GM18507 (cell line): Measurements from ENCODE around the gene COL11A1.
"Not testable (repeated sequence)": the region's sequence is repeated elsewhere in the genome, so short reads cannot be mapped to it uniquely, and the experiment has no call there.

Source experiments
- DNase-seq: peaks from one replicate; pipeline ENCODE4 v3.0.0; 2011; ENCODE audit warnings: low read depth; ENCODE audit not compliant: insufficient read length; ENCODE audit errors: extremely low spot score
- FAIRE-seq: peaks from 2 replicates; lab custom pipeline; 2011; peaks lifted over from hg19 to GRCh38; lab: Jason Lieb, UNC

The COL11A1 gene

DNA sequence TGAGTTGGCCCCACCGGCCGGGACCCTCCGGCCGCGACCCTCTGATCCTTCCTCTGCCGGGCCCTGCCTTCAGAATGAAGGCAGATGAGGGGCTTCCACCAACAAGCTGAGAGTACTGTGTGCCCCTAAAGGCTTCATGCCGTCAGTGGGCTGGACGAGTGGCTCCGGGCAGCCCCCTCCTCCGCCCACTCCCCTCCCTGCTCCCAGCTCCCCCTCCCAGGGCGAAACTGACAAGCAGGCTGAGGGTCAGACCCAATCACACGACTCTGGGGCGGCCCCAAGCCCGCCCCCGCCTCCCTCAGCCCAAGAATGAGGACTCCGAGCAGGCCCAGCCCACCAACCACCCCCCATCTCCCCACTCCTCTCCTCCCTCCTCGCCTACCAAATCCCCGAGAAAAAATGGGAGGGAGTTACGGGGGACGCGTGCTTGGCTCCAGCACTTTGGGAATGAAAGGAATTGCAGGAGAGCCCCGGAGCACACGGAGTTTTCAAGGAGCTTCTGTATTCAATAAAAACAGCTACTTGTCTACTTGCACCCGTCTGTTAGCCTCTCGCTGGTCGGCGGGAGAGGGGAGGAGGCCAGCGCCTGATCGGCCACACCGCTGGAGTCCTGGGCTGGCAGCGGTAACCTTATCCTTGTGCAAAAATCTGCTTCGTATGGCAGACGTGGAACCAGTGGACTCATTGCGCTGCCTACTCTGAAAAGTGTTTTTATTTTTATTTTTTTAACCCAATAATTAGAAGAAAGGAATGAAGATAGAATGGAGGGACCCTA, at the start of gene COL11A1:
TSS of gene COL11A1 (minus strand) at position 147 of the 775 bp plus-strand sequence. CDS start 344 bp downstream, outside the sequence.
- DNase-seq = no peak
- FAIRE-seq = no peak

DNA sequence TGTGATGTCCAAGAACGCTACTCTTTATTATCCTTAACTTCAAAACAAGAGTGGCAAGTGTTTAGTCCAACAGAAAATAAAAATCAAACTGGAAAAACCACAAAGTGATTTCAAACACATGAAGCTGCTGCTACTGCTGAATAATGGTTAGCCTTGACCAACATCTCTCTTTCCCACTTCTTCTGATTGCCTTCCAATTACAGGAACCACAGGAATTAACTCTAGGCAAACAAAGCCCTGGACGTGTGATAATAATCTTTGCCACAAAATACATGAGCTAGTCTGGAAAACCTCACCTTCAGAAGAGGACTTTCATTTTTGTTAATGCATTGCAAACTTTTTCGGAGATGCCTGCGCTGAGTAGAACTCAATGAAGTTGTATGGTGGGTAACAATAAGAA, 48.6 kb upstream of the COL11A1 start:
- DNase-seq (no peak), FAIRE-seq (no peak)

- DNase-seq (no peak), FAIRE-seq (no peak)
These were observed 37.8 kb upstream of the COL11A1 start for GRCh38 chr1:103146166-103146565.

DNA sequence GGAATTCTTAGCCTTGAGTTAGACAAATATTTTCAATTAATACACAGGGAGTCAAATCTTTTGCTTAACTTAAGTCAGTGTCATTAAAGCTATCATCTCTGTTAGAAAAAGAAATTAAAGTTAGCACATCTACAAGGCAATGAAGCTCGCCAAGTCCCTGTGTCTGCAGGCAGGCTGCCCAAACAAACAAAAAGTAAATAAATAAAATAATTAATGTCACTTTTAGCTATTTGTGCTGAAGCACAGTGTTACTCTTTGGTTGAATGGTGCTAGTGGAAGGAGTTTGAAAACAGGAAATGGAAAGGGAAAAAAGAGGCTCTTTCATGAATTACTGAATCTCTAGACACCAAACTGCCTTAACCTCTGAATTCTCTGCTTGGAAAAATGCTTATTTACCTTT, 37.1 kb upstream of the COL11A1 start:
- no peak for FAIRE-seq
- no peak for DNase-seq

- FAIRE-seq (no peak), DNase-seq (no peak)
These were observed 36.4 kb upstream of the COL11A1 start for GRCh38 chr1:103144681-103145080.

DNA sequence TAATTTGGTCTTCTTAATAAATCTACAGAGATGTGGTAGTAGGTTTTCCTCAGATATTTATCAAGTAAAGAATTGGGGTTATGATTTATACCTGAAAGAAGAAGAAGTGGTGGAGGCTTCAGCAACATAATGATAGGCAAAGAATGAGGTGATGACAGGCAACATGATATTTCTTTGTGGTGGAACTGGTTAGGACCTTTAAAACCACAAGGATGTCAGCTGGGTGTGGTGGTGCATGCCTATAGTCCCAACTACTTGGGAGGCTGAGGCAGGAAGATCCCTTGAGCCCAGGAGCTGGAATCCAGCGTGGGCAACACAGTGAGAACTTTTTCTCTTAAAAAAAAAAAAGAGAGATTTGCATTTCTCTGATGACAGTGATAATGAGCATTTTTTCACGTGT, 34.1 kb upstream of the COL11A1 start:
- DNase-seq = no peak
- no peak for FAIRE-seq

DNA sequence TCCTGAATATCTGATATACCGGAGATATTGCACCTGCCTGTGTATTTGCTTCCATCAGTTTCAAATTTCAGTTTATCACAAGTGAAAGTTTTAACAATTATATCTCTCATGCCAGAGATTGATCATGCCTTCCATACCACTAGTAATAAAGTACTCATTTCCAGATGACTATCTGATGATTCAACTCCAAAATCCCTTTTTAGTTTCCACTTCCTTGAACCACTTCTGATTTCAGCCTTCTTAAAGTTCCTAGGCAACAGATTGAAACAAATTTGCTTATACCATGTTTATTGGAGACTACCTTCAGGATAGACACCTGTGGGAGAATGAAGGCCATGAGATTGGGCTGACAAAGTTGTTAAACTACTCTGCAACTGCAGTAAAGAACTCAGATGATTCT, 21.5 kb upstream of the COL11A1 start:
- no peak for DNase-seq
- no peak for FAIRE-seq

GRCh38 chr1:103129255-103129654, 20.9 kb upstream of the COL11A1 start:
- DNase-seq = no peak
- FAIRE-seq = no peak

DNA sequence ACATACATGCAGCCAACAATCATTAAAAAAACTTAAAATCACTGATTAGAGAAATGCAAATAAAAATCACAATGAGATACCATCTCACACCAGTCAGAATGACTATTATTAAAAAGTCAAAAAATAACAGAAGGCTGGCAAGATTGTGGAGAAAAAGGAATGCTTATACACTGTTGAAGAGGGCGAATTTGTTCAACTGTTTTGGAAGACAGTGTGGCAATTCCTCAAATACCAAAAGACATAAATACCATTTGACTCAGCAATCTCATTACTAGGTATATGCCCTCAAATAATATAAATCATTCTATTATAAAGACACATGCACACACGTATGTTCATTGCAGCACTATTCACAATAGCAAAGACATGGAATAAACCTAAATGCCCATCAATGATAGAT, 19.9 kb upstream of the COL11A1 start:
- DNase-seq, FAIRE-seq: not testable (repeated sequence)

- DNase-seq = no peak
- no peak for FAIRE-seq
These were observed 16.9 kb upstream of the COL11A1 start for GRCh38 chr1:103125219-103125618.

- DNase-seq = no peak
- FAIRE-seq = no peak
These were observed 14.8 kb upstream of the COL11A1 start for GRCh38 chr1:103122983-103123720.

DNA sequence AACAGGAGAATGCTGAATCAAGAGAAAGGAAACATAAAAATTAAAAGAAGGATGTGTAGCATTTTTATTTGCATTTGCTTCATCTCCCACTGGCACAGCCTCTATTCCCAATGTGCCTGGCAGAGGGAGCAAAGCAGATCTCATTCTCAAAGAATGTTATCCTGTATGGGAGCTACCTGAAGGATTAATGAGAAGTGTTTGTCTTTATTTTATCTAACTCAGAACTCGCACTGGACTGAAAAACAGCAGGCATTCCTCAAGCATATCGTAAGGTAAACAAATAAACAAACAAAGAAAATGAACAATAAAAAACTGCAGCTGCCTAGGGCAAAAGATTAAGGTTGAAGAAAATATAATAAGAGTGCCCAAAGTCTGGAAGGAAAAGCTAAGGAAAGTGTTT, 12.7 kb upstream of the COL11A1 start:
- FAIRE-seq (no peak), DNase-seq (no peak)

GRCh38 chr1:103112546-103112945, 4.2 kb upstream of the COL11A1 start:
- FAIRE-seq (no peak), DNase-seq (no peak)

GRCh38 chr1:103111926-103112325, 3.6 kb upstream of the COL11A1 start:
- no peak for DNase-seq
- no peak for FAIRE-seq

DNA sequence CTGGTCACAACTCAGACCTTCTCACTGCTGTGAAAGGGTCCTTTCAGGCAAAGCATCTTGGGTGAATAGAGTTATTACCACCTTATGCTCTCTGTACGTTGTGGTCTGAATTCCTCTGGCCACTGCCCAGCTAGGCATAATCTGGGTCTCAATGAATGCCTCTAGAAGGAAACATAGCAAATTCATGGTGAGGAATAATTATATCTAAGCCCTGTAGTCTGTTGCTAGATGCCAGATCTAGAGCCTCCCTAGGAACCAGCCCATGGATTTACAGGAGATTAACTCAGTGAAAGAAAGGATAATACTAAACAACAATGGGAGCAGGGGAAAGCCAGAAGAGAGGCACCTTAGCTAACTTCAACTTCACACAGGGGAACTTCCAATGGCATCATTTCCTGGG, 2.4 kb upstream of the COL11A1 start:
- no peak for FAIRE-seq

GRCh38 chr1:103109311-103109920, 1.1 kb upstream of the COL11A1 start:
- FAIRE-seq = no peak

More for the DNA sequence above, 2.4 kb upstream of the COL11A1 start:
- DNase-seq = no peak

DNA sequence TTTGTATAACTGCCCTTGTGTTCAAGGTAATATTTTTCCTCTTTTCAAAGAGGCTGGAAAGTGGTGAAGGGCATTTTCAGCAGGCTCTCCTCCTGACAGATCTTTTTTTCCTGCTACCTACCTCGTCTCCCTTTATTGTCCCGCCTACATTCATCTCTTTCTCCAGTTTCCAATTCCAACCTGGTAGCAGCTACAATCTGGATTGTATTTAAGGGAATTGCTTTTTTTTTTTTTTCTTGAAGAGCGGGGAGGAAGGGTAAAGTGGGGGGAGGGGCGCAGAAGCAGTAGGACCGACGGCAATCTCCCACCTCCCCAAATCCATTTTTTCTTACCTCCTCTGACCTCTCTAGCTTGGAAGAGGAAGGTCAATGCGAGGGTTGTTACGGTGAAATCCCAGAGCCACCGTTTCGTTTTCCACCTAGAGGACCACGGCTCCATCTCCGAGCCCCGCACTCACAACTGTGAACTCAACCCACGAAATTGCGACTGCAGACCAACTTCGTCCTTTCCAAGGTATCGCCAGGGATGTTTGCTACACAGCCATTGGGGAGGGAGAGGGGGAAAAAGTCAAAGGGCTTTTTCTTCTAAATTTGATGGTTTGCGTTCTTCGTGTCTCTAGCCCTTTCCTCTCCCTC, 464 bp downstream of the COL11A1 start:
- DNase-seq (no peak), FAIRE-seq (no peak)

More at GRCh38 chr1:103109311-103109920, 1.1 kb upstream of the COL11A1 start:
- DNase-seq = no peak

DNA sequence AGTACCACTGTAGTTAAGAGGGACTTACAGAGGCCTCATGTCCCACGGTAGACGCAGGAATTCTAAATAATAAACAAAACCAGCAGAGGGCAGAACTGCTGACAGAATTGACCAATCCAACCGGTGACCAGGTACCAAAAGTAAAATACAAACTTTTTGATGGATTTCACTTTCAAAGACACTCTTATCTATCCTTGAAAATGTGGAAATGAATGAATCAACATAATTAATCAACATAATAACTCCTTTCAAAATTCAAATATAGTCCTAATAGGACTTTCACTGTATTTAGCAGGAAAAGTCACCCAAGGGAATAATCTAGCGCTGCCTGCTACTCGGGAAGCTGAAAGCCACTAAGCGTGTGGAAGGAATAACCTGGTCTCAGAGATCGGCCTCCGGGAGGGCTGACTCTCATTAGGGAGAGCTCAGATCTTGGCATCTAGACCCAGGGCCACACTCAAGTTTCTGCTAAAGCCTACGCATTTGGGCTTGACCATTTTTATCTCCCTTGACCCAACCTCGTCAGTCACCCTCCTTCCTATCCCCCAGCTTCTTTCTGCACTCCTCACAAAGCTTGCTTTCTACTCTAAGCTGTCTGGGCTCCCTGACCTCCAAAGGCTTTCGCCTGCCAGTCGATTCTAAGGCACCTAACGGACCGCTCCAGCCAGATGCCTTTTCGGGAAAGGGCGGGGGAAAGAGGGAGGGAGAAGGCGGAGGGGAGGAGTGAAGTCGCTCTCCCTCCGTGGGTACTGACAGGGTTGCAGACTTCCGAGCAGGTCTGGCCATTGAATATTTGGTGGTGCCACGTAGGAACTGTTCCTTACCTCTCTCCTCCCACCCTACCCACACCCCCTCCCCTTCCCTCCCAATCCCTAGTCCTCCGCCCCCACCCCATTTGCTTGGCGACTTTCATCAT, 1.6 kb downstream of the COL11A1 start:
- DNase-seq (peak; percentile 2), FAIRE-seq (no peak)

GRCh38 chr1:103101399-103101798, 6.9 kb downstream of the COL11A1 start:
- FAIRE-seq = no peak

More at GRCh38 chr1:103101399-103101798, 6.9 kb downstream of the COL11A1 start:
- no peak for DNase-seq
